ENCODE results near the gene MCM7.

The MCM7 gene

DNA sequence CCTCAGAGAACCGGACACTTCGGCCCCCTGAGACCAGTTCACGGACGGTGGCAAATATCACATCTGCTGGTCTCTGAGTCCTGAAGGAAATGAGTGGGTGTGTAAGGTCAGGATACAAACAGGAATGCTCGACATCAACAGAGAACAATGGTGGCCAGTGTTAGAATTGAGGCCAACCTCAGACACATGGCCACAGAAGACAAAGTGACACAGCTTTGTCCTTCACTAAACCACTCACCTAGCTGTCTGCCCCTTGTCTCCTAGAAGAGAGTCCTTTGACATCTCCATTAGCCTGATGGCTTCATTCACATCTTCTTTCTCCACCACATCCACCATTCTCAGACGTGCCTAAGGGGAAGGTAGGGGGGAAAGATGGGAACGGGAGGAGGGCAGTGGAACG is 8.1 kb downstream of the MCM7 start:
- no peak for DNase-seq

DNA sequence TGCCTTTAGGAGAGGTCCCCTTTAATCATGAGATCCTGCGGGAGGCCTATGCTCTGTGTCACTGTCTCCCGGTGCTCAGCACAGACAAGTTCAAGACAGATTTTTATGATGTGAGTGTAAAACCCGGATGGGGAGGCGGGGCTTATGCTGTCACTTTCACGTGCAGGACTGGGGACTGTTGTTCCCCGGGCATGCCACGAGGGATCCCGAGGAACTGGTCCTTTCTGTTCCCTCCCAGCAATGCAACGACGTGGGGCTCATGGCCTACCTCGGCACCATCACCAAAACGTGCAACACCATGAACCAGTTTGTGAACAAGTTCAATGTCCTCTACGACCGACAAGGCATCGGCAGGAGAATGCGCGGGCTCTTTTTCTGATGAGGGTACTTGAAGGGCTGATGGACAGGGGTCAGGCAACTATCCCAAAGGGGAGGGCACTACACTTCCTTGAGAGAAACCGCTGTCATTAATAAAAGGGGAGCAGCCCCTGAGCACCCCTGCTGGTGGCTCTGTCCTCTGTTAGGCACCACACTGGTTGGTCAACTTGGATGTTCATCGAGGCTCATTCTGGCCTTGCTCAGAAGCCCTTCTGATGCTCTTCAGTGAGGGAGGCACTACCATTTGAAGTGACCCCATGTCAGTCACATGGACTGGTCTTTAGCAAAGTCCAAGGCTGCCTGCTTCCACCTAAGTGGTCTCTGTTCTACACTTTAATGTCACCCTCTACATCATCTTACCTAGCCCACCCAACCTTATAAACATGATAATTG is 9.6 kb downstream of the MCM7 start:
- DNase-seq = no peak

DNA sequence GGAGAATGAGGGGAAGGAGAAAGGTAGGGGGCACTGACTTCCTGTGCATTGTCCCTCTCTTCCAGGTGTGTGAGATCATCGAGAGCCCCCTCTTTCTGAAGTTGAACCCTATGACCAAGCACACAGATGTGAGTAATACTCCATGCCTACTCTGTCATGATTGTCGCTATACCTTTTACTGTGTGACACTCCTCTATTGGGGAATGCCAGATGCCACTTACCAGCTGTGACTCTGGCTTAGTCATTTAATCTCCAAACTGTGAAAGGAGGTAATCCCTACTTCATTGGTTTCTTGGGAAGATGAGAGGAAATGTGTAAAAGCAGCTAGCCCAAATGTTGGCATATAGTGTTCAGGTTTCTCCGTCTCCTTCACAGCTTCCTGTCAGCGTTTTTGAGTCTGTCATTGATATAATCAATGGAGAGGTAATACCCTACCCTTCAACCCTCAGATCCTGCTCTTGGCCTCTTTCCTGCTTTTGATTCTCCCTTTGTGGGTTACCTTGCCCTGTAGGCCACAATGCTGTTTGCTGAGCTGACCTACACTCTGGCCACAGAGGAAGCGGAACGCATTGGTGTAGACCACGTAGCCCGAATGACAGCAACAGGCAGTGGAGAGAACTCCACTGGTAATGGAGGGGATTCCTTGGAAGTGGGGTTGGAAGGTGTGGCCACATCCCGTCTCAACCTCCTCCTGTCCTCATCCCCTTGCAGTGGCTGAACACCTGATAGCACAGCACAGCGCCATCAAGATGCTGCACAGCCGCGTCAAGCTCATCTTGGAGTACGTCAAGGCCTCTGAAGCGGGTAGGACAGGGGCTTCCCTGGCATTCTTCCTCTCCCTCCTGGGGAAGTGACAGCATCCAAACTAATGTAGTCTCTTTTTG is 10.4 kb downstream of the MCM7 start:
- no peak for DNase-seq

DNA sequence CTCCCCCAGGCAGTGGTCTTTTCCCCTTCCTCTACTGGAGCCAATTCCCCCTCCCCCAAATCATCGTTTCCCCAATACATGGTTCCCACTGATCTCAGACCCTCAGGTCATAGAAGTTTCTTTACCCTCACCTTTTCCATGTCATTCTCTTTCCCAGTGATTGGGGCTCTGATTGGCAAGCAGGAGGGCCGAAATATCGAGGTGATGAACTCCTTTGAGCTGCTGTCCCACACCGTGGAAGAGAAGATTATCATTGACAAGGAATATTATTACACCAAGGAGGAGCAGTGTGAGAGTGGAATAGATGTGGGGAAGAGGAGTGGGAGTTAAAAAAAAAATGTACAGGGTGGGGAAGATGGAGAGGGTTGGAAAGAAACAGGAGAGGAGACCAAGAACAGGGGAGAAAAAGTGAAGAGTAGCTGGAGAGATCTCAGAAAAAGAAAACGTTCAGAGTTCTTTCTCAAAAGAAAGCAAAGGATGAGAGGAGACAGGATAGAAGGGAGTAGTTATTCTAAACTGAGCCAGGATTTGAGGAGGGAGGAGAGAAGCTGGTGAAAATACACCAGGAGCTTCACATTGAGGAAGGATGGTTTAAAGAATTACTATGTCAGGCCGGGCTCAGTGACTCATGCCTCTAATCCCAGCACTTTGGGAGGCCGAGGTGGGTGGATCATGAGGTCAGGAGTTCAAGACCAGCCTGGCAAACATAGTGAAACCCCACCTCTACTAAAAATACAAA is 11.6 kb downstream of the MCM7 start:
- DNase-seq = no peak

DNA sequence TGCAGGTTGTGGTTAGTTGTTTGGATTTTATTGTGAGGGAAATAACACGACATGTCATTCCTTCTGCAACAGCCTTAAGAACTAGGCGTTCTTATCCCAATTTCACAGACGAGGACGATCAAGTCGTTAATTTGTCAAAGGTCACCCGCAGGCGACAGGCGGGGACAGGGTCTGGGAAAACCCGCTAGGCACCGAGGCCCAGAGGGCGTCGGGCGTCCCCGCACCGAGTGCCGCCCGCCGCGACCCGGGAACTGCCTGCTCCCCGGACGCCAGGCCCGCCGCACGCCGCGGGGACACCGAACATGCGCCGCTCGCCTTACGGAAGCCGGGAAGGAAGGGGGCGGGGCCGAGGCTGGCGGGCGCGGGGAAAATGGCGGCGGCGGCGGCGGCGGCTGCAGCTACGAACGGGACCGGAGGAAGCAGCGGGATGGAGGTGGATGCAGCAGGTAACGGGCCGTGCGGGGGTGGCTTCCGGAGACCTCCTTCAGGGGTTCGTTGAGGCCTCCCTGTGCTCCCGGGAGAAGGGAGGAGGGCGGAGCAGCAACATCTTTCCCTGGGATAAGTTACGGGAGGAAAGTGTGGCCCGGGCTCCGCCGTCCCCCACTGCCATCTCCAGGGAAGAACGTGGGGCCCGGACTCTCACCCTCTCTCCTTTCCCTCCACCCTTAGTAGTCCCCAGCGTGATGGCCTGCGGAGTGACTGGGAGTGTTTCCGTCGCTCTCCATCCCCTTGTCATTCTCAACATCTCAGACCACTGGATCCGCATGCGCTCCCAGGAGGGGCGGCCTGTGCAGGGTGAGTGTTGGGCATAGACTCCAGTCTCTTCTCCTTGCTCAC is 12.4 kb downstream of the MCM7 start, which contains the start of gene COPS6:
TSS of gene COPS6 (plus strand) at position 349 of the 837 bp plus-strand sequence. CDS start at position 371, 22 bp downstream.
- peak; percentile 91 for DNase-seq

DNA sequence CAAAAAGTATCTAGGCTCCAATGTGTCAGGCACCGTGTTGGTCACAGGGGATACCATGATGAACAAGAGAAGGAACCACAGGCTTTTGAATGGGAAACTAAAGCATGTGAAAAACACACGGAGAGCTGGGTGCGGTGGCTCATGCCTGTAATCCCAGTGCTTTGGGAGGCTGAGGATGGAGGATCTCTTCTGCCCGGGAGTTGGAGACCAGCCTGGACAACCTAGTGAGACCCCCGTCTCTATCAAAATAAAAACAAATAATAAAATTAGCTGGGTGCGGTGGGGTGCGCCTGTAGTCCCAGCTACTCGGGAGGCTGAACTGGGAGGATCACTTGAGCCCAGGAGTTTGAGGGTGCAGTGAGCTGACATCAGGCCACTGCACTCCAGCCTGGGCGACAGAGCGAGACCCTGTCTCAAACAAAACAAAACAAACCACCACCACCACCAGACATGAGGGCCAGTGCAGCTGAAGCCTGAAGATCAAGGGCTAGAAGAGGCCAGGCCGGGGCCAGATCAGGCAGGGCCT is 13.0 kb downstream of the MCM7 start:
- no peak for DNase-seq

DNA sequence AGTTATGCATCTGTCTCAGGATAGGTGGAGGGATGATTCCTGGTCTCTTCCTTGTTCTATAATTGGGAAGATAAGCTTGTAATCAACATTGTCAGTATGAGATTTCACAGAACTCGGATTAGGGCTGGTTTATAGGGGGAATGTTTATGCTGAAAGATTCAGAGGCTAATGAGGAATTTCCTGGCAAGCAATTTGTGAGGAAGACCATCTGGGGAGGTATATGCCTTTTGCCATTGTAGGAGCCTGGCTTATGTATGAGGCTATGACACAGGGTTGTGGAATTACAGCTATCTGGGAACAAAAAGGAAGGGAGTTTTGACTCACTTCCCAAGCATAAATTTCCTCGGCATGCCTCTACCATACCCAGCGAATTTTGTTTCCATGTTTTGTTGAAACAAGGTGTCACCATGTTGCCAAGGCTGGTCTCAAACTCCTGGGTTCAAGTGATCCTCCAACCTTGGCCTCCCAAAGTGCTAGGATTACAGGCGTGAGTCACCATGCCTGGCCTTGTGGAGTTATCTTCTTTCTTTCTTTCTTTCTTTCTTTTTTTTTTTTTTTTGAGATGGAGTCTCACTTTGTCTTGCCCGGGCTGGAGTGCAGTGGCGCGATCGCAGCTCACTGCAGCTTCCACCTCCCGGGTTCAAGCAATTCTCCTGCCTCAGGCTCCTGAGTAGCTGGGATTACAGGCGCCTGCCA is 14.0 kb downstream of the MCM7 start:
- DNase-seq = no peak

DNA sequence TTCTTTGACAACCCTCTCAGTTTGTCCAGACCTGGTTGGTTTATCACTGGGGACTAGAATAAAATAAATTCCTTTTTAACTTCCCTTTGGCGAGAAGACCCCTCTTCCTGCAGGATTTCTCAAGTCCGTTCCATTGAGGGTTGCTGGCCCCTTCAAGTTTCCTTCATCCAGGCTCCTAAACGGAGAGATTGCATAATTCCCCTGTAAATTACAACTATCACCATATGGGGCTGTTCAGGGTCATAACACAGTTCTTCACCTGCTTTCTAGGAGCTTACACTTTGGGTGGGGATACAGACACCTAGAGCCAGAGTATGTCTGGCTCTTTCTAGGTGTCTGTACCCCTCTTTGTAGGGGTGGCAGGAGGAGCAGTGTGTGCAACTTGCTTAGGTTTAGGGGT is 15.7 kb downstream of the MCM7 start:
- no peak for DNase-seq

DNA sequence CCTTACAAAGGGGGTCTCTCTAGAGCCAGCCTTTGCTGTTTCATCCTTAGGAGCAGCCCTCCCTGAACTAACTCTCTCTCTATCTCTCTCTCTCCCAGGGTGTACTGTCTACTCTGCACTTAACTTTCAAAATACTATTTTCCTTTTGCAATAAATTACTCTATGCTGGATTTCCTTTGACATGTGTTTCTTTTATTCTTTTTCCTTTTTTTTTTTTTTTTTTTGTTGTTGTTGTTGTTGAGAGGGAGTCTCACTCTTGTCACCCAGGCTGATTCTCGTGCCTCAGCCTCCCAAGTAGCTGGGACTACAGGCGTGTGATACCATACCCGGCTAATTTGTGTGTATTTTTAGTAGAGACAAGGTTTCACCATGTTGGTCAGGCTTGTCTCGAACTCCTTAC is 18.2 kb downstream of the MCM7 start:
- no peak for DNase-seq

DNA sequence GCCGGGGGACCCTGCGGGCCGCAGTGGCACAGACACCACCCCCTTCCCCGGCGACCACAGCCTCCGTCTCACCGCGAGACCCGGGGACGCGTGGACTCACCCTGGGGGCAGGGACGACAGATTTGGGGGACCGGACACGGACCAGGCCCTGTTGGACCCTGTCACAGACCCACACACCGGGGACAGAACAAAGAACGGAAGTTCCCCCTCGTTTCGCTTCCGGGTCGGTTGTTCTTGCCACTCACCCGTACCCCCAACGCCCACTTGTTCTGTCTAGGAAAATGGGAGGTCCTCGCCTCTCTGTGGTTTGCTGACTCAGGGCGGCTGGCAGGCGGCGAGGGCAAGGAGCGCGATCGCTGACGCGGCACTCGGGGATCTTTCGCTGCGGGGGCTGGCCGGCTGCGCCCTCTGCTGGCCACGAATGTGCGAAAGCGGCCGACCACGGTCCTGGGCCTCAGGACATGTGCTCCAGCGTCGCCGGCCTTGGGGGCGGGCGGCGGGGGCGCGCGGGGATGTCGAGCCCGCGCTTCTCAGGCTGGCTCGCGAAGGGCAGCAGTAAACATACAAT is 19.6 kb downstream of the MCM7 start, which contains the start of gene ZNF3:
TSS of gene ZNF3 (minus strand) at position 189 of the 568 bp plus-strand sequence. CDS start 4,366 bp downstream, outside the sequence.
- DNase-seq = peak; percentile 99

DNA sequence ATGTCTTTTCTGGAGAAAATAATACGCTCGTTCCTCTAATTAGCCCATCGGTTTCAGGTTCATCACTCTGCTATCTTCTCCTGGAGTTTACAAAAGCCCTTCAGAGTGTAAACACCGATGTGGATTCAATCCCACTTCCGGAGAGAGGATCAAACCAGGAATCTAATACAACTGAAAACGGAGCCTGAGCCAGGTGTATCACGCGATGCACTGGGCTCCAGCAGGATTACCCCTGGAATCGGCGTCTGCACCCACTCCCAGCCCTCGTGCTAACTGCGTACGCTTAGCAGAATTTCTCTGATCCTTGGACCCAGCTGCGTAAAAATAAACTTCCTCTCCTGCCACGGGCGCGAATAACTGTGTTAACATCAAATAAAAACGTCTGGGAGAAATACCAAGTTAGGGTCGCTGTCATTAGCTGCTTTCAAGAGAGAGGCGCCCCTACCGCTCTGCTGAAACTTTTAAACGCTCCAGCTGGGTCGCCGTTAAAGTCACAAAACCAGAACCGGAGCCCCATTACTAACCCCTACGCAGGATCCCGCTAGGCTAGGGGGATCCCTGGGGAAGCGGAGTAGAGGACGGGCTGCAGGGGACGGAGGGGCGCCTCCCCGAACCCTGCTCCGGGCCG is 20.2 kb downstream of the MCM7 start:
- no peak for DNase-seq

DNA sequence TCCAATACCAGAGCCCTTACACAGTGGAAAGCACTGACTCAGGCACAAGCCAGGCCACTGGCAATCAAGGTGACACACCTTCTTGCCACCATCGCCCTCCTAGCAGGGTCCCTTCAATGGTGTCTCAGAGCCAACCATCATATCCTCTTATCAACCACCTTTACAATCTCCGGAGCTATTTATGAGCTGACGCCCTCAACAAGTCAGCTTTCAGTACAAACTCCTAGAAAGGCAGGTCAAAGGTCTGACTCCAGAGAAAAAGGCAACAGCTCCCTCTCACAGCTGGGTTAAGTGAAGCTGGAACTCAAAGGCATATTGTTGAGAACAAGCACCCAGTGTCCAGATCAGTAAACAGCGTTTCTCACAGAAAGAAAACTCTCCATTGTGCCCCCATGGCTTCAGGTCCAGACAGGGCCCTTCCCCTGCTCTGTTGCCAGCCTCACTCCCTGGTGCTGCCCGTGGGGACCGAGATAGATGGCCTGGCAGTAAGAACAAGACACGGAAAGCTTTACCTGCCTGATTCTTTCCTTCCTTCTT is 22.1 kb downstream of the MCM7 start:
- no peak for DNase-seq

DNA sequence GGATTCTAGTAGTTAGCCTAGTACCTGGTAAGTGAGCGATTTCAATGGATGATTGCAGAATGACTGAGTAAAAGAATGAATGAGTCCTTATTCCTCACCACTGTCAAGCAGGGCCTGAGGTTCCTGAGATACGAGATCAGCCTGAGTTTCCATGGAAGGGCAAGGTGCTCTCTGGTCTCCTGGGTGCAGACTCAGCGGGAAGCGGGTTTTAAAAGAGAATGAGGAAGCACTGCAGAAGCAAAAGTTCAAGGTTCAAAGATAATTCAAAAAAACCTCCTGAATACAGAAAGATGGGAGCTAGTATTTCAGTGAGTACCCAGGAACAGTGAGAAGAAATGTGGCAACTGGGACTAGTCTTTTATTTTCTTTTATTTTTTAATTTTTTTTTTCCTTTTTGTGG is 24.0 kb downstream of the MCM7 start:
- no peak for DNase-seq

DNA sequence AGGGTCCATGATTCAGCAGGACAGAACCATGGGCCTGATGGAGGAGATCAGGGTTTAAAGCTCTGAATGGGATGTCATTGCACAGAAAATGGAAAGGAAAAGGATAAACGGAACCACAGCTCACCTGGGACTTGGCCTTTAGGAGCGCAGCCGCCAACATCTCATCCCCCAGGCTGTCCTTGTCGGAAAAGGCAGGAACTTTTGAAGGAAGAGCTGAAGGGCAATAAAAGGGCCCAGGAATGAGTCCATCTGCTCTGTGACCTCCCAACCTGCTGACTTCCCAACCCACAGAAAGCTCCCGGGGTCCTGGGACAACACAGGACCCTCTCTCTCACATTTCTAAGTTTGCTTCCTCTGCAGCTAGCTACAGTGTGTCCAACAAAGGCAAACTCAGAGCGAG is 25.8 kb downstream of the MCM7 start:
- DNase-seq = no peak

DNA sequence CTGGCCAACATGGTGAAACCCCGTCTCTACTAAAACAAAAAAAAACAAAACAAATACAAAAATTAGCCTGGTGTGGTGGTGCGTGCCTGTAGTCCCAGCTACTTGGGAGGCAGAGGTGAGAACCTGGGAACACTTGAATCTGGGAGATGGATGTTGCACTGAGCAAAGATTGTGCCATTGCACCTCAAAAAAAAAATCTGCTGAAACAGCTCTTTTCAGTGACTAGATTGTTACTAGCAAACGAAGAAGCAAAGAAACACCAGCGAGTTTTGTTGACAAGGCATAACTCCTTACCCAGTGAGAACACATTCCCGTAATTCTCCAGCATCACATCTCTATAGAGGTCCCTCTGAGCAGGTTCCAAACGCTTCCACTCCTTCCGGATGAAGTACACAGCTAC is 26.4 kb downstream of the MCM7 start:
- DNase-seq = no peak

DNA sequence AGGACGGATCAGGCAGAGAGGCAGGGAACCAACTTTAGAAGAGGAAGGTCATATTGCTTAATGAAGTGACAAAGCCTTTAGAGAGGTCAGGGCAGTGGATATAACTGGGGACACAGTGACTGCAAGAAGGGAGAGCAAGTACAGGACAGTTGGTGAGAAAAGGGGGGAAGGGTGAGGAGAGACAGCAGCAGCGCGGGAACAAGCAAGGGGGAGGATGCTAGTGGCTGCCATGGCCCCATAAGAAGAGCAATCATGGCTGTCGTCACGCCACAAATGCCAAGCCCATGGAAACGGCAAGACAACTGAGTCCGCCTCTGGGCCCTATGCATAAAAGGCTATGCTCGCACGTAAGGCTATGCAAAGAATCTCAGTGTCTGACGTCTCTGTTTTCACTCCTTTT is 28.7 kb downstream of the MCM7 start:
- DNase-seq = no peak

DNA sequence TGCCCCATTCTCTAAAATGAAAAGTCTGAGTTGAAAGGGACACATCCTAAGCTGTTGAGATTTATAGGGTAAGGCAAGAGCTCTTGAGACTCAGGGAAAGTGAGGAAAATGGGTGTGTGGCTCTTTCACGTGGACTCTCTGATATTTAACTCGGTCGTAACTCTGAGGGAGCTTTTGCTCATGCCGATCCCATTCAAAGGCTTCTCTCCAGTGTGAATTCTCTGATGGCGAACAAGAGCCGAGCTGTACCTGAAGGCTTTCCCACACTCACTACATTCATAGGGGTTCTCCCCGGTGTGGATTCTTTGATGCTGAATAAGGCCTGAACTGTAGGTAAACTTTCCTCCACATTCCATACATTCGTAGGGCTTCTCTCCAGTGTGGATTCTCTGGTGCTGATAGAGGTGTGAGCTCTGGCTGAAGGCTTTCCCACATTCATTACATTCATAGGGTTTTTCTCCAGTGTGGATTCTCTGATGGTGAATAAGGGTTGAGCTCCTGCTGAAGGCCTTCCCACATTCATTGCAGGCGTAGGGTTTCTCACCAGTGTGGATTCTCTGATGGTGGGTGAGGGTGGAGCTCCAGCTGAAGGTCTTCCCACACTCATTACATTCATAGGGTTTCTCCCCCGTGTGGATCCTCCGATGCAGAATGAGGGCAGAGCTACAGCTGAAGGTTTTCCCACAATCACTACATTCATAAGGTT is 30.0 kb downstream of the MCM7 start:
- no peak for DNase-seq

DNA sequence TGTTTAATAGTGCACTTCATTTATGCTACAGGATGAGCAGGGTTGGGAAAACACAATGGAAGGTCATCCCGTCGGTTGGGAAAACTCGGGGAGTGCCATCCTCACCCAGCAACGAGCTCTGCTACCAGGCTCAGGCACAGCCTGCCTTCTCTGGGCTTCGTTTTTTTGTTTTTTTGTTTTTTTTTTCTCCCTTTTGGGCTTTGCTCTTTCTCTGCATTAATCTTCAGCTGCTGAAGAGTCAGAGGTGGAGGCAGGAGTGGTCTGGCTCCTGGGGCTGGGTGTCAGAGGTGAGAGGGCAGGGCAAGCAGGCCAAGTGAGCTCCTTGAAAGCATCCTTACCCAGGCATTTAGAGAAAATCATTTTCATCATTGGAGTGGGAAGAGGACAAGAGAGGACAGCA is 31.2 kb downstream of the MCM7 start:
- no peak for DNase-seq

DNA sequence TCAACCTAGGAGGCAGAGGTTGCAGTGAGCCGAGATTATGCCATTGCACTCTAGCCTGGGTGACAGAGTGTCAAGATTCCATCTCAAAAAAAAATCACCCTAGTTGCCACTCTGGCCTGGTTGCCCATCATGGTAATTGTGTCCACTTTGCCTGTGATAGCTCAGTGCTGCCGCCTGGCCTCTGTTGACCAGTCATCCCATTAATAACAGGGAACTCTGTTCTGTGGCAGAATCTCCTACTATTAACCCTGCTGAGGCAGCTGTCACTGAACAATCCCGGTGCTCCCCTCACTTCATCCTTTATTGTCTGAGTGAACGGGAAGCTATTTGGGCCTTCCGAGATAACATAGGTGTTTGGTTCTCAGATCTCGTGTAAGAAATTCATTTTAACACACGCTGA is 34.2 kb downstream of the MCM7 start:
- no peak for DNase-seq
